ENCODE data around the gene MIPOL1.

DNA sequence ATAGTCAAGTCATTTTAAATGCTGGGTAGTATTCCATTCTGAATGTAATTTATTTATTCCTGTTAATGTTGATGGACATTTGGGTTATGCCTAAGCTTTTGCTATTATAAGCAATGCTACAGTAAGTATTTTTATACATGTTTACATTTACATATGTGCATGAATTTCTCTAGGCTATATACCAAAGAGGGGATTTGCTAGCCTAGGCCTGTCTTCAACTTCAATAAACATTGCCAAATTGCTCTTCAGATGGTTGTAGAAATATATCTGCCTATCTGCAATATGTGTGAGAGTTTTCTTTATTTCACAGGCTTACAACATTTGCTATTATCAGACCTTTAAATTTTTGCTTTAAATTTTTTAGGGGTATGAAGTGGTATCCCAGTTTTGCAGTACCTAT, 87.0 kb downstream of the MIPOL1 start:
- TF ChIP-seq, protein P1, sequence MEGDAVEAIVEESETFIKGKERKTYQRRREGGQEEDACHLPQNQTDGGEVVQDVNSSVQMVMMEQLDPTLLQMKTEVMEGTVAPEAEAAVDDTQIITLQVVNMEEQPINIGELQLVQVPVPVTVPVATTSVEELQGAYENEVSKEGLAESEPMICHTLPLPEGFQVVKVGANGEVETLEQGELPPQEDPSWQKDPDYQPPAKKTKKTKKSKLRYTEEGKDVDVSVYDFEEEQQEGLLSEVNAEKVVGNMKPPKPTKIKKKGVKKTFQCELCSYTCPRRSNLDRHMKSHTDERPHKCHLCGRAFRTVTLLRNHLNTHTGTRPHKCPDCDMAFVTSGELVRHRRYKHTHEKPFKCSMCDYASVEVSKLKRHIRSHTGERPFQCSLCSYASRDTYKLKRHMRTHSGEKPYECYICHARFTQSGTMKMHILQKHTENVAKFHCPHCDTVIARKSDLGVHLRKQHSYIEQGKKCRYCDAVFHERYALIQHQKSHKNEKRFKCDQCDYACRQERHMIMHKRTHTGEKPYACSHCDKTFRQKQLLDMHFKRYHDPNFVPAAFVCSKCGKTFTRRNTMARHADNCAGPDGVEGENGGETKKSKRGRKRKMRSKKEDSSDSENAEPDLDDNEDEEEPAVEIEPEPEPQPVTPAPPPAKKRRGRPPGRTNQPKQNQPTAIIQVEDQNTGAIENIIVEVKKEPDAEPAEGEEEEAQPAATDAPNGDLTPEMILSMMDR (IDR thresholded peaks at IDR 0.05): no peak
- no peak for TF ChIP-seq POLR2A (IDR thresholded peaks at IDR 0.05)
